Right lobe of liver (tissue), 4 donors: Measurements from ENCODE around the gene LRPAP1.

Experiments used
- CTCF ChIP-seq, 4 donors: fragments of 200-600 bp in 3 of 4; fragments of 450-650 bp in 1 of 4; IDR thresholded peaks; one replicate each; pipeline versions ENCODE4 v1.5.1 to v1.8.0; 2016 to 2022; ENCODE audit warnings: antibody characterized with exemption in 4 of 4, mild to moderate bottlenecking in 2 of 4
- POLR2A ChIP-seq: fragments of 450-650 bp; IDR thresholded peaks from one replicate; pipeline ENCODE4 v1.6.1; 2017; ENCODE audit warnings: antibody characterized with exemption, mild to moderate bottlenecking
- donor health status: DM: no; HTN: no; CAD: no.
- donor health status: DM: no; HTN: no; CAD: no.
- donor health status: DM: no; HTN: yes; CAD: no.

DNA sequence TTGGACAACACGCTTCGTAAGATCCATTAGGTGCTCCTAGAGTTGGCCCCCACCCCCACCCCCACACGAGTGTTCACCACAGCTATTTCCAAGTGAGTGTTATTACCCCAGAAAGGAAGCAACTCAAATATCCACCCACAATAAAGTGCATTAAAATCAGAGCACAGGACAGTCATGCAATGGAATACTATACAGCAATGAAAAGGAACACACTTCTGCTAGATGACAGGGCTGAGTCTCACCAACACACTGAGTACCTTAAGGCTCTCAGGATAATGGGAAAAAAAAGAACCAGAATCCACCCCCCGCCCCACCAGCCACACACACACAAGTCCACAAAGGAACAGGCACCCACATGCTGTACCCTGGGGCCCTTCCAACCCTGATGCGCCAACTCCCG is 21.0 kb downstream of the LRPAP1 start:
- no peak for TF ChIP-seq CTCF (IDR thresholded peaks at IDR 0.05)
- no peak for TF ChIP-seq POLR2A
